T47D (cell line): Measurements from ENCODE around the gene IL10.
A peak's percentile ranks its signal among the peaks of the same experiment; 100 is the strongest.
"Not testable (repeated sequence)": the region's sequence is repeated elsewhere in the genome, so short reads cannot be mapped to it uniquely, and the experiment has no call there.

Experiments used
- DNase-seq, 2 experiments: peaks; one replicate each; pipeline versions ENCODE4 v3.0.0 to v3.0.0-alpha.2; 2011 to 2012; ENCODE audit warnings: low read depth in 1 of 2, low spot score in 1 of 2
- JUND ChIP-seq: IDR thresholded peaks from 2 replicates; pipeline ENCODE4 v1.6.1; 2012; ENCODE audit warnings: low read depth
- in situ Hi-C: cut with HindIII; loops from 2 replicates; pipeline ENCODE4 v1.10.0; 2016; ENCODE audit warnings: low sequenced_read_pairs, low pct_unique_long_range_greater_than_20kb

Gene IL10

GRCh38 chr1:206786212-206786886, 14.1 kb upstream of the IL10 start:
- in situ Hi-C loops = no loop called here
- no peak for DNase-seq
- TF ChIP-seq JUND = no peak

GRCh38 chr1:206785182-206785765, 13.0 kb upstream of the IL10 start:
- no peak for DNase-seq
- TF ChIP-seq JUND = no peak
- in situ Hi-C loops = no loop called here

GRCh38 chr1:206784471-206784903, 12.2 kb upstream of the IL10 start:
- TF ChIP-seq JUND = no peak
- no peak for DNase-seq
- in situ Hi-C loops = no loop called here

- in situ Hi-C loops = no loop called here
- no peak for DNase-seq
- no peak for TF ChIP-seq JUND
Measured at GRCh38 chr1:206783506-206783905, 11.2 kb upstream of the IL10 start.

- in situ Hi-C loops = no loop called here
- DNase-seq = no peak
Measured at GRCh38 chr1:206782448-206782847, 10.2 kb upstream of the IL10 start.

DNA sequence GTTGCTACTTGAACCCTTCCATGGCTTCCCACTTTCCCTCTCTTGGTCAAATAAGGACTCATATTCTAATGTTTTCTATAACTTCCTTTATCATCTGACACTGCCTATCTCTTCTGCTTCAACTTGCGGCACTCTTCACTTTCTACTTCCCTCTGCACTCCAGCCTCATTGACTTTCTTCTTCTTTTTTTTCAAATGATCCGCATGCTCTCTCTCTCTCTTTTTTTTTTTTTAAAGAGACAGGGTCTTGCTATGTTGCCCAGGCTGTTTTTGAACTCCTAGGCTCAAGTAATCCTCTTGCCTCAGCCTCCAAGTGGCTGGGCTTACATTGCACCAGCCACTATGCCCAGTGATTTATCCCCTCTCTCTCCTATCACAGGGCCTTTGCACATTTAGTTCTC, 7.3 kb upstream of the IL10 start:
- in situ Hi-C loops = no loop called here
- no peak for TF ChIP-seq JUND
- no peak for DNase-seq

More at GRCh38 chr1:206782448-206782847, 10.2 kb upstream of the IL10 start:
- no peak for TF ChIP-seq JUND

GRCh38 chr1:206778911-206779310, 6.6 kb upstream of the IL10 start:
- in situ Hi-C loops = not testable (repeated sequence)
- DNase-seq = peak in 1 of 2 experiments; percentile 83

GRCh38 chr1:206778031-206778430, 5.7 kb upstream of the IL10 start:
- no peak for DNase-seq
- in situ Hi-C loops = no loop called here
- TF ChIP-seq JUND = no peak

DNA sequence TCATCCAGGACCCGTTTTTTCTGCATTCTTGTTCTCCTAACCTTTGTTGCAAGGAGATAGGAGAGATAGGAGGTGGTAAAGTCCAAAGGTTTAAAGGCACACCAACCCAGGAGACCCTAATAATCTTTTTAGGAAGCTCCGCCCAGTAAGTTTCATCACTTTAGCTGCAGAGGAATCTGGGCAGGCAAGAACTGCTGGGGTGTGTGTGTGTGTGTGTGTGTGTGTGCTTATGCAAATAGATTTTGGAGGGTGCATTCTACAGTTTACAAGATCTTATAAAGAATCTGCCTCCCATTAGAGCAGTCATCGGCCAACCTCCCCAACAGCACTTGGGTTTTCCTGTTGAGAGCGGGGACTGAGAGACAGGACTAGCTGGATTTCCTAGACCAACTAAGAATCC, 3.9 kb upstream of the IL10 start:
- no peak for TF ChIP-seq JUND
- in situ Hi-C loops = no loop called here

DNA sequence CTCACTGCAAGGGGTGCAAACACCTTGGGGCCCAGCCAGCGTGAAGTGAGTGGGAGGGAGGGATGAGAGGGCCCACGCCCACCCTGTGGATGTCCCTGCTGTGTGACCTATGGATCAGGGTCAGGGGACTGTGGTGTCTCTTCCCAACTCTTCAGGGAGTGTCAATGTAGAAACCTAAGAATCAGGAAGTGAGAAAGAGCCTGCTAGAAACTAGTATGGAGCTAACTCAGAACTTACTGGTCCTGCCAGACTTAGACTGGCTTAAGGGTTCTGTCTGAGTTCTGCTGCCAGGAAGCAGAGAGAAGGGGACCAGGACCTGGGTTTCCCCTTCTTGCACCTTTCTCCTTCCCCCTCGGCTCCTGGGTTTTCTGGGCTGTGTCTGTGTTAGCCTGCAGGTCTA, 1.8 kb upstream of the IL10 start:
- no peak for DNase-seq
- no peak for TF ChIP-seq JUND

More for the DNA sequence above, 3.9 kb upstream of the IL10 start:
- DNase-seq = peak in 1 of 2 experiments; percentile 85

DNA sequence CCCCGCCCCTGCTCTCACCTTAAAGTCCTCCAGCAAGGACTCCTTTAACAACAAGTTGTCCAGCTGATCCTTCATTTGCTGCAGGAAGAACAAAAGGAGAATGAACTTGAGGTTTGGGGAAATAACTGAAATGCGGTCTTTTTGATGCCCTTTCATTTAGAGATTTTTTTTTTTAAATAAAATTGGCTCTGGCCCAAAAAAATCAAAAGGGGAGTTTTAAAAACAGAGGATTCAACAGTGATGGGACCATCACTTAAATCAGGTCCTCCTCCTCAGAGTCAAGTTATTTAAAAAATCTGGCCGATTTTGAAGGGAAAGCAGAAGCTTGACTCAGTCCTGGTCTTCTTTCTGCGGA, 979 bp downstream of the IL10 start:
- no peak for TF ChIP-seq JUND
- in situ Hi-C loops = no loop called here
- no peak for DNase-seq

More for the DNA sequence above, 1.8 kb upstream of the IL10 start:
- in situ Hi-C loops = no loop called here

DNA sequence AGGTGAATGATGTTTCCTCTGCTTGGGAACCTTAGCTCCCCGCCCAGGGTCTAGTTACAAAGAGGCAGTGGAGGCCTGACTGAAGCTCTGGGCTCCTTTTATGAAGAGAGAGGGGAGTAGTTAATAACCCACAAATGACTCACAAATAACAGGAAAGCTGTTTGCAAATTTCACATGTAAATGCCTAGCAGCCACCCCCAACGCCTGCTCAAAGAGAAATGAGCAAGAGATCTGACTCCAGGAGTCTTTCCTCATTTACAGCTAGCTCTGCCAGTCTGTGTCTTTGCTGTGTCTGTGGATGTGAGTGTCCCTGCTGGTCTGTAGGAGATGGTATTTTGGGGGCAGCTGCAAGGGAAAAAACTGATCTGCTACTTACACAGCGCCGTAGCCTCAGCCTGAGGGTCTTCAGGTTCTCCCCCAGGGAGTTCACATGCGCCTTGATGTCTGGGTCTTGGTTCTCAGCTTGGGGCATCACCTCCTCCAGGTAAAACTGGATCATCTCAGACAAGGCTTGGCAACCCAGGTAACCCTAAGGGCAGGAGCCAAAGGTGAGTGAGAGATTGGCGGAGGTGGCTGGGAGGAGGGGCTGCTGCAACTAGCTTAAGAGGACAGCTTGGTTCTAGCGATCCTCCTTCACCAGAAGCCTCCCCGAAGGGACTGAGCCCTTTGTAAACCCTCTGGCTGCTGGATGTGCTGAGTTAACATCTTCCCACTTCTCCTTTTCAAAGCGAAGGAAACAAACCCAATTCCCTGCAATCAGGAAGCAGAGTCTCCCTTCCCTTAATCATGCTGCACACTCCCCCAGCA, 1.6 kb downstream of the IL10 start, which contains the start of gene IL19:
TSS of gene IL19 (plus strand) at position 243 of the 807 bp plus-strand sequence. CDS start 65,890 bp downstream, outside the sequence.
- TF ChIP-seq JUND = no peak
- DNase-seq = no peak
- in situ Hi-C loops = no loop called here

DNA sequence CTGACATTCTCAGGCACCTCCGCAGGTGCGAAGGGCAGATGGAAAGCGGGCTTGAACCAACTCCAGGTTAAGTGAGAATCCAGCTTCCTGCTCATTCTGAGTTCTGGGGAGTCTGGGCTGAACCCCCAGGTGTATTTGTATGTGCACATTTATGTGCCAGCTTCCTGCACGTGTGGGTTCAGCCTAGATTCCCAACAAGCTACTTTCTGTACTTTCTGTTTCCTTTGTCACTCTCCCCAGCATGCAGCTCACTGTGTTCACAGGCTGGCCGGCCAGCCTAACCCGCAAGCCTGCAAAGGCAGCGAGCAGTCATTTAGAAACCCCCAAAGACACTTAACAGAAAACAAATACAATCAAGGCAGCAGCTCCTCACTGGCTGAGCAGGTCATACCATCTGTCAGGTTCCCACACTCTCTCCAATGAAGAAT, 3.0 kb downstream of the IL10 start:
- in situ Hi-C loops = no loop called here
- no peak for TF ChIP-seq JUND
- no peak for DNase-seq
